Stimulated activated naive CD8-positive, alpha-beta T cell treated with anti-CD3 and anti-CD28 coated beads, Interleukin-15, amount 100 ng/mL, for 72 hours (primary cell): ENCODE results near the gene PEDS1.
A peak's percentile ranks its signal among the peaks of the same experiment; 100 is the strongest.
"Not testable (repeated sequence)": the region's sequence is repeated elsewhere in the genome, so short reads cannot be mapped to it uniquely, and the experiment has no call there.

ENCODE experiments used
- ATAC-seq: fragments of 150-1000 bp; cut with Tn5 transposase; 2 replicates; pipeline ENCODE4 v1.10.0; 2021; ENCODE audit warnings: mild to moderate bottlenecking, moderate library complexity
- DNase-seq, 2 donors: peaks; one replicate each; pipeline ENCODE4 v3.0.0; 2021 to 2022
- H3K27ac Mint-ChIP-seq, 2 donors: one replicate each; pipeline ENCODE4 v1.8.0; 2022; ENCODE audit warnings: mild to moderate bottlenecking in 2 of 2, mixed read lengths in 2 of 2, moderate library complexity in 2 of 2
- H3K27me3 Mint-ChIP-seq: one replicate; pipeline ENCODE4 v1.8.0; 2022; ENCODE audit warnings: mixed read lengths
- H3K4me1 Mint-ChIP-seq: one replicate; pipeline ENCODE4 v1.8.0; 2022; ENCODE audit warnings: mild to moderate bottlenecking, mixed read lengths
- H3K4me3 Mint-ChIP-seq, 2 donors: one replicate each; pipeline ENCODE4 v1.8.0; 2022; ENCODE audit warnings: mild to moderate bottlenecking in 2 of 2, mixed read lengths in 2 of 2, moderate library complexity in 1 of 2
- H3K9me3 Mint-ChIP-seq, 2 donors: one replicate each; pipeline ENCODE4 v1.8.0; 2022; ENCODE audit warnings: mixed read lengths in 2 of 2

The PEDS1 gene

GRCh38 chr20:50181344-50181743, 27.8 kb upstream of the PEDS1 start:
- Mint-ChIP-seq H3K27me3 (peaks cover 30% of the 10 kb centered on the region), H3K4me1 (peaks cover 8% of the 10 kb centered on the region), H3K9me3 (no peaks in the 10 kb centered on the region), H3K27ac (no peak overlapping the region), H3K4me3 (no peak overlapping the region)
- DNase-seq (no peak), ATAC-seq (no peak)

- not testable (repeated sequence) for H3K9me3 Mint-ChIP-seq, ATAC-seq, H3K4me3 Mint-ChIP-seq, H3K4me1 Mint-ChIP-seq, DNase-seq, H3K27me3 Mint-ChIP-seq, H3K27ac Mint-ChIP-seq
Observed at GRCh38 chr20:50178672-50179071, 25.1 kb upstream of the PEDS1 start.

GRCh38 chr20:50175938-50176933, 22.7 kb upstream of the PEDS1 start:
- H3K4me3 Mint-ChIP-seq: no peak overlapping the region
- no peak overlapping the region for H3K27ac Mint-ChIP-seq
- DNase-seq: no peak
- ATAC-seq: no peak
- H3K9me3 Mint-ChIP-seq: no peaks in the 10 kb centered on the region
- peaks cover 20% of the 10 kb centered on the region for H3K27me3 Mint-ChIP-seq
- H3K4me1 Mint-ChIP-seq: peaks cover 10% of the 10 kb centered on the region

GRCh38 chr20:50174456-50174855, 20.9 kb upstream of the PEDS1 start:
- Mint-ChIP-seq H3K27me3 (peaks cover 30% of the 10 kb centered on the region), H3K27ac (no peak overlapping the region), H3K4me3 (no peak overlapping the region), H3K4me1 (peaks cover 10% of the 10 kb centered on the region), H3K9me3 (no peaks in the 10 kb centered on the region)
- no peak for ATAC-seq
- no peak for DNase-seq

- no peaks in the 10 kb centered on the region for H3K9me3 Mint-ChIP-seq
- peak; percentile 81 for ATAC-seq
- H3K27ac Mint-ChIP-seq: peak overlapping the region in 1 of 2 donors; percentile 2
- H3K27me3 Mint-ChIP-seq: peaks cover 30% of the 10 kb centered on the region
- H3K4me1 Mint-ChIP-seq: peaks cover 10% of the 10 kb centered on the region
- H3K4me3 Mint-ChIP-seq: peak overlapping the region; percentile 58 to 65
- no peak for DNase-seq
Observed at GRCh38 chr20:50172347-50173013, 19.0 kb upstream of the PEDS1 start.

GRCh38 chr20:50170549-50171220, 17.2 kb upstream of the PEDS1 start:
- DNase-seq (no peak), ATAC-seq (no peak)
- Mint-ChIP-seq H3K27me3 (peaks cover 30% of the 10 kb centered on the region), H3K9me3 (no peaks in the 10 kb centered on the region), H3K27ac (no peak overlapping the region), H3K4me3 (no peak overlapping the region), H3K4me1 (peaks cover 19% of the 10 kb centered on the region)

- Mint-ChIP-seq H3K9me3 (no peaks in the 10 kb centered on the region), H3K4me1 (peaks cover 23% of the 10 kb centered on the region), H3K4me3 (no peak overlapping the region), H3K27ac (no peak overlapping the region), H3K27me3 (peaks cover 30% of the 10 kb centered on the region)
- ATAC-seq (peak; percentile 51), DNase-seq (peak; percentile 72)
Observed at GRCh38 chr20:50169329-50169823, 15.9 kb upstream of the PEDS1 start.

GRCh38 chr20:50165684-50166554, 12.4 kb upstream of the PEDS1 start:
- Mint-ChIP-seq H3K9me3 (no peaks in the 10 kb centered on the region), H3K27ac (peak overlapping the region; percentile 35 to 85), H3K4me1 (peaks cover 12% of the 10 kb centered on the region), H3K27me3 (peaks cover 7% of the 10 kb centered on the region), H3K4me3 (peak overlapping the region; percentile 71 to 79)
- DNase-seq (peak; percentile 54 to 71), ATAC-seq (peak; percentile 95)

- H3K4me1 Mint-ChIP-seq: peaks cover 12% of the 10 kb centered on the region
- no peaks in the 10 kb centered on the region for H3K9me3 Mint-ChIP-seq
- no peak overlapping the region for H3K27ac Mint-ChIP-seq
- DNase-seq (no peak), ATAC-seq (no peak)
- H3K4me3 Mint-ChIP-seq: no peak overlapping the region
- no peaks in the 10 kb centered on the region for H3K27me3 Mint-ChIP-seq
Observed at GRCh38 chr20:50163570-50164317, 10.2 kb upstream of the PEDS1 start.

GRCh38 chr20:50161494-50161893, 8.0 kb upstream of the PEDS1 start:
- not testable (repeated sequence) for DNase-seq, ATAC-seq, H3K27ac Mint-ChIP-seq, H3K9me3 Mint-ChIP-seq, H3K4me3 Mint-ChIP-seq, H3K27me3 Mint-ChIP-seq
- peaks cover 12% of the 10 kb centered on the region for H3K4me1 Mint-ChIP-seq

GRCh38 chr20:50153153-50153499, 397 bp downstream of the PEDS1 start:
- Mint-ChIP-seq H3K27me3 (no peaks in the 10 kb centered on the region), H3K9me3 (no peaks in the 10 kb centered on the region), H3K4me3 (peak overlapping the region; percentile 89 to 93), H3K27ac (peak overlapping the region; percentile 92 to 96), H3K4me1 (peaks cover 59% of the 10 kb centered on the region)
- DNase-seq (no peak), ATAC-seq (peak; percentile 1)

- H3K27ac Mint-ChIP-seq: peak overlapping the region; percentile 92 to 96
- peak overlapping the region; percentile 89 to 93 for H3K4me3 Mint-ChIP-seq
- DNase-seq (no peak), ATAC-seq (no peak)
- peaks cover 64% of the 10 kb centered on the region for H3K4me1 Mint-ChIP-seq
- no peaks in the 10 kb centered on the region for H3K9me3 Mint-ChIP-seq
- H3K27me3 Mint-ChIP-seq: no peaks in the 10 kb centered on the region
Observed at GRCh38 chr20:50152394-50153152, 950 bp downstream of the PEDS1 start.

GRCh38 chr20:50151034-50151743, 2.3 kb downstream of the PEDS1 start:
- peak overlapping the region; percentile 89 to 93 for H3K4me3 Mint-ChIP-seq
- H3K9me3 Mint-ChIP-seq: no peaks in the 10 kb centered on the region
- no peaks in the 10 kb centered on the region for H3K27me3 Mint-ChIP-seq
- peaks cover 78% of the 10 kb centered on the region for H3K4me1 Mint-ChIP-seq
- no peak for DNase-seq
- H3K27ac Mint-ChIP-seq: peak overlapping the region; percentile 72 to 81
- ATAC-seq: no peak
